ENCODE results near the gene IKZF1. TPM values are rescaled to one million over a fixed set of nuclear protein-coding genes. Genes with fewer than 3 reads are reported as not detected.

Gene IKZF1
- total RNA-seq, 4 donors from 2014 or later = 0.22 to 3.6 (median 1.9) TPM

GRCh38 chr7:50273870-50274269, 30.6 kb upstream of the IKZF1 start:
- DNase-seq = no peak
- no peaks in the 10 kb centered on the region for H3K9me3 ChIP-seq
- intact Hi-C loops (cut with DNase I; ENCODE audit: low total_unique reads) = no loop called here
- H3K4me1 ChIP-seq = no peaks in the 10 kb centered on the region
- H3K36me3 ChIP-seq = no peaks in the 10 kb centered on the region
- peaks cover 0 to 2% (median 0%) of the 10 kb centered on the region in 3 donors for H3K27me3 ChIP-seq
- ATAC-seq = no peak
- TF ChIP-seq POLR2A (IDR thresholded peaks at IDR 0.05) (no peak), CTCF (IDR thresholded peaks at IDR 0.05 in 4 of 5, conservative IDR thresholded peaks at IDR 0.05 in 1 of 5) (no peak)
- in situ Hi-C loops (cut with MboI; ENCODE audit: low sequenced_read_pairs in 4 of 4) = no loop called here
- H3K27ac ChIP-seq = no peak overlapping the region
- H3K4me3 ChIP-seq = no peak overlapping the region

GRCh38 chr7:50274361-50274760, 30.2 kb upstream of the IKZF1 start:
- Histone ChIP-seq H3K4me1 (no peaks in the 10 kb centered on the region), H3K27me3 (peaks cover 0 to 2% (median 0%) of the 10 kb centered on the region in 3 donors), H3K4me3 (no peak overlapping the region), H3K9me3 (no peaks in the 10 kb centered on the region), H3K27ac (no peak overlapping the region), H3K36me3 (no peaks in the 10 kb centered on the region)
- ATAC-seq (no peak), DNase-seq (no peak)
- intact Hi-C loops (cut with DNase I; ENCODE audit: low total_unique reads) (no loop called here), in situ Hi-C loops (cut with MboI; ENCODE audit: low sequenced_read_pairs in 4 of 4) (no loop called here)
- no peak for TF ChIP-seq POLR2A (IDR thresholded peaks at IDR 0.05)
- no peak for TF ChIP-seq CTCF (IDR thresholded peaks at IDR 0.05 in 4 of 5, conservative IDR thresholded peaks at IDR 0.05 in 1 of 5)

GRCh38 chr7:50275430-50275829, 29.1 kb upstream of the IKZF1 start:
- in situ Hi-C loops (cut with MboI; ENCODE audit: low sequenced_read_pairs in 4 of 4) = no loop called here
- Histone ChIP-seq H3K4me1 (no peaks in the 10 kb centered on the region), H3K9me3 (no peaks in the 10 kb centered on the region), H3K27me3 (peaks cover 0 to 2% (median 0%) of the 10 kb centered on the region in 3 donors), H3K4me3 (no peak overlapping the region), H3K36me3 (no peaks in the 10 kb centered on the region), H3K27ac (no peak overlapping the region)
- no peak for TF ChIP-seq POLR2A (IDR thresholded peaks at IDR 0.05)
- TF ChIP-seq CTCF (IDR thresholded peaks at IDR 0.05 in 4 of 5, conservative IDR thresholded peaks at IDR 0.05 in 1 of 5) = no peak
- no peak for ATAC-seq
- no peak for DNase-seq
- intact Hi-C loops (cut with DNase I; ENCODE audit: low total_unique reads) = no loop called here

GRCh38 chr7:50276483-50276882, 28.0 kb upstream of the IKZF1 start:
- in situ Hi-C loops (cut with MboI; ENCODE audit: low sequenced_read_pairs in 4 of 4) (no loop called here), intact Hi-C loops (cut with DNase I; ENCODE audit: low total_unique reads) (no loop called here)
- DNase-seq (no peak), ATAC-seq (no peak)
- Histone ChIP-seq H3K4me3 (no peak overlapping the region), H3K9me3 (no peaks in the 10 kb centered on the region), H3K27ac (no peak overlapping the region), H3K4me1 (no peaks in the 10 kb centered on the region), H3K36me3 (no peaks in the 10 kb centered on the region), H3K27me3 (peaks cover 0 to 2% (median 0%) of the 10 kb centered on the region in 3 donors)
- no peak for TF ChIP-seq CTCF (IDR thresholded peaks at IDR 0.05 in 4 of 5, conservative IDR thresholded peaks at IDR 0.05 in 1 of 5)
- TF ChIP-seq POLR2A (IDR thresholded peaks at IDR 0.05) = no peak

GRCh38 chr7:50278120-50278519, 26.4 kb upstream of the IKZF1 start:
- DNase-seq (no peak), ATAC-seq (no peak)
- Histone ChIP-seq H3K4me3 (no peak overlapping the region), H3K4me1 (no peaks in the 10 kb centered on the region), H3K36me3 (no peaks in the 10 kb centered on the region), H3K27me3 (peaks cover 0 to 2% (median 0%) of the 10 kb centered on the region in 3 donors), H3K9me3 (no peaks in the 10 kb centered on the region), H3K27ac (no peak overlapping the region)
- intact Hi-C loops (cut with DNase I; ENCODE audit: low total_unique reads) (no loop called here), in situ Hi-C loops (cut with MboI; ENCODE audit: low sequenced_read_pairs in 4 of 4) (no loop called here)
- TF ChIP-seq CTCF (IDR thresholded peaks at IDR 0.05 in 4 of 5, conservative IDR thresholded peaks at IDR 0.05 in 1 of 5) (no peak), POLR2A (IDR thresholded peaks at IDR 0.05) (no peak)
